PC-3 (cell line): ENCODE data around the gene PRSS27.

ENCODE experiments used
- EZH2 ChIP-seq: fragments of 300-600 bp; sonication (generic); IDR thresholded peaks from one replicate; pipeline ENCODE4 v1.6.1; 2017; ENCODE audit warnings: antibody characterized with exemption, mild to moderate bottlenecking, low read length; ENCODE audit not compliant: unreplicated experiment
- EZH2phosphoT487 ChIP-seq: fragments of 300-600 bp; sonication (generic); IDR thresholded peaks from 2 replicates; pipeline ENCODE4 v1.6.1; 2018; ENCODE audit warnings: mild to moderate bottlenecking, antibody characterized with exemption, low read length, borderline replicate concordance
- TF ChIP-seq, protein P1 (sequence below): fragments of 300-600 bp; sonication (generic); conservative IDR thresholded peaks from 2 replicates; pipeline ENCODE4 v1.5.1; 2017; ENCODE audit warnings: antibody characterized with exemption, low read depth, mild to moderate bottlenecking, low read length

DNA sequence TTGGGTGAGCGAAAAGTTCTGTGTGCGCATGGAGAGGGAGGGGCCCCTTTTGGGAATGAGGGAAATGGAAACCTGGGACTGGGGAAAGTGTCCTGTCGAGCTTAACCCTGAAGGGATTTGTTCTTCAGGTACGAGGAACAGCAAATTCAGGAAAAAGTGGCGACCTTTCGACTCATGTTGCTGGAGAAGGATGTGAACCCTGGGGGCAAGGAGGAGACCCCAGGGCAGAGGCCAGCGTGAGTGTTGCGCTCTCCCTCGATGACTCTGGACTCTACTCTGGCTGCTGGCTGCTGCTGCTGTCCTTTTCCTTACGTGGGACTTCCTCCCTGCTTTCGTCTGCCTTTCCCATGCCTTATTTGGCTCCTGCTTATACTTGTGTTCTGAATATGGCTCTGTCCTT is 37.3 kb upstream of the PRSS27 start:
- no peak for TF ChIP-seq EZH2
- TF ChIP-seq, protein P1, sequence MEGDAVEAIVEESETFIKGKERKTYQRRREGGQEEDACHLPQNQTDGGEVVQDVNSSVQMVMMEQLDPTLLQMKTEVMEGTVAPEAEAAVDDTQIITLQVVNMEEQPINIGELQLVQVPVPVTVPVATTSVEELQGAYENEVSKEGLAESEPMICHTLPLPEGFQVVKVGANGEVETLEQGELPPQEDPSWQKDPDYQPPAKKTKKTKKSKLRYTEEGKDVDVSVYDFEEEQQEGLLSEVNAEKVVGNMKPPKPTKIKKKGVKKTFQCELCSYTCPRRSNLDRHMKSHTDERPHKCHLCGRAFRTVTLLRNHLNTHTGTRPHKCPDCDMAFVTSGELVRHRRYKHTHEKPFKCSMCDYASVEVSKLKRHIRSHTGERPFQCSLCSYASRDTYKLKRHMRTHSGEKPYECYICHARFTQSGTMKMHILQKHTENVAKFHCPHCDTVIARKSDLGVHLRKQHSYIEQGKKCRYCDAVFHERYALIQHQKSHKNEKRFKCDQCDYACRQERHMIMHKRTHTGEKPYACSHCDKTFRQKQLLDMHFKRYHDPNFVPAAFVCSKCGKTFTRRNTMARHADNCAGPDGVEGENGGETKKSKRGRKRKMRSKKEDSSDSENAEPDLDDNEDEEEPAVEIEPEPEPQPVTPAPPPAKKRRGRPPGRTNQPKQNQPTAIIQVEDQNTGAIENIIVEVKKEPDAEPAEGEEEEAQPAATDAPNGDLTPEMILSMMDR = no peak
- TF ChIP-seq EZH2phosphoT487 = no peak
